22Rv1 (cell line): ENCODE results near the gene SAMD13.

ENCODE experiments used
- ZFX ChIP-seq: fragments of 450-650 bp; IDR thresholded peaks from 2 replicates; pipeline ENCODE4 v1.6.1; 2017; ENCODE audit warnings: antibody characterized with exemption, borderline replicate concordance
- TF ChIP-seq, protein P1 (sequence below): fragments of 450-650 bp; IDR thresholded peaks from 2 replicates; pipeline ENCODE4 v1.5.1; 2017; ENCODE audit warnings: mild to moderate bottlenecking

DNA sequence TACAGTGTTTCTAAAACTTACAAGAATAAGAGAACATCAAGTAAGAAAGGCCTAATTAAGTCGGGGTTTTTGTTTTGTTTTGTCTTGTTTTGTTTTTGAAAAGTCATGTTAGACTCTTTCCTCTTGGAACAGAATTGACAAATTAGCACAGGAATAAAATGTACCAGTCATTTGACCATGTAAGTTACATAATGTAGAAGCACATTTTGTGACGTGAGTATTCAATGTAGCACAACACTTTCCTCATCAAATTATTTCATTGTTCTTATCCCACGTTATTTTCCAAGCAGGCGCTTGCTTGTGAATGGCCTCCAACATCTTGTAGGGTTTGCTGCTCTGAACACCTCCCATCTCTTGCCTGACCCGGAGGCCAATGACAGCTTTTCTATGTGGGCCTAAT is 62.1 kb downstream of the SAMD13 start:
- TF ChIP-seq, protein P1, sequence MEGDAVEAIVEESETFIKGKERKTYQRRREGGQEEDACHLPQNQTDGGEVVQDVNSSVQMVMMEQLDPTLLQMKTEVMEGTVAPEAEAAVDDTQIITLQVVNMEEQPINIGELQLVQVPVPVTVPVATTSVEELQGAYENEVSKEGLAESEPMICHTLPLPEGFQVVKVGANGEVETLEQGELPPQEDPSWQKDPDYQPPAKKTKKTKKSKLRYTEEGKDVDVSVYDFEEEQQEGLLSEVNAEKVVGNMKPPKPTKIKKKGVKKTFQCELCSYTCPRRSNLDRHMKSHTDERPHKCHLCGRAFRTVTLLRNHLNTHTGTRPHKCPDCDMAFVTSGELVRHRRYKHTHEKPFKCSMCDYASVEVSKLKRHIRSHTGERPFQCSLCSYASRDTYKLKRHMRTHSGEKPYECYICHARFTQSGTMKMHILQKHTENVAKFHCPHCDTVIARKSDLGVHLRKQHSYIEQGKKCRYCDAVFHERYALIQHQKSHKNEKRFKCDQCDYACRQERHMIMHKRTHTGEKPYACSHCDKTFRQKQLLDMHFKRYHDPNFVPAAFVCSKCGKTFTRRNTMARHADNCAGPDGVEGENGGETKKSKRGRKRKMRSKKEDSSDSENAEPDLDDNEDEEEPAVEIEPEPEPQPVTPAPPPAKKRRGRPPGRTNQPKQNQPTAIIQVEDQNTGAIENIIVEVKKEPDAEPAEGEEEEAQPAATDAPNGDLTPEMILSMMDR, result no peak
- no peak for TF ChIP-seq ZFX
